Activated T-helper 1 cell treated with Interleukin-2 at 50 U/mL for 16 hours (primary cell): ENCODE data around the gene ACVR1B.

Source experiments
- DNase-seq: peaks from one replicate; pipeline ENCODE4 v3.0.0-alpha.2; 2020; ENCODE audit warnings: low read depth

The ACVR1B gene

GRCh38 chr12:52005218-52005902, 53.9 kb downstream of the ACVR1B start:
- no peak for DNase-seq

- no peak for DNase-seq
Observed at GRCh38 chr12:52005903-52006703, 54.6 kb downstream of the ACVR1B start.

- DNase-seq, result peak; percentile 76
Observed at GRCh38 chr12:52006726-52007157, 55.2 kb downstream of the ACVR1B start, which contains the start of gene TAMALIN. TAMALIN (plus strand) TSS chr12:52006946; CDS start chr12:52007020, 74 bp downstream.

- DNase-seq, result peak; percentile 35
Observed at GRCh38 chr12:52007158-52007921, 55.8 kb downstream of the ACVR1B start.

GRCh38 chr12:52007982-52008510, 56.5 kb downstream of the ACVR1B start:
- no peak for DNase-seq

GRCh38 chr12:52009081-52009751, 57.7 kb downstream of the ACVR1B start:
- no peak for DNase-seq

- DNase-seq, result no peak
Observed at GRCh38 chr12:52010152-52010622, 58.7 kb downstream of the ACVR1B start.

GRCh38 chr12:52010692-52011601, 59.4 kb downstream of the ACVR1B start:
- DNase-seq, result no peak

GRCh38 chr12:52011602-52012214, 60.2 kb downstream of the ACVR1B start:
- no peak for DNase-seq

GRCh38 chr12:52013626-52014310, 62.3 kb downstream of the ACVR1B start:
- DNase-seq, result no peak

- no peak for DNase-seq
Observed at GRCh38 chr12:52014567-52015530, 63.4 kb downstream of the ACVR1B start.

GRCh38 chr12:52015532-52016041, 64.1 kb downstream of the ACVR1B start:
- DNase-seq, result no peak

GRCh38 chr12:52018433-52019112, 67.1 kb downstream of the ACVR1B start:
- DNase-seq, result no peak

- no peak for DNase-seq
Observed at GRCh38 chr12:52019113-52019770, 67.7 kb downstream of the ACVR1B start.

GRCh38 chr12:52020539-52021336, 69.2 kb downstream of the ACVR1B start:
- DNase-seq, result peak; percentile 45

- DNase-seq, result no peak
Observed at GRCh38 chr12:52022841-52023181, 71.3 kb downstream of the ACVR1B start.
